ENCODE data around the gene GALNT18.
"Not testable (repeated sequence)": the region's sequence is repeated elsewhere in the genome, so short reads cannot be mapped to it uniquely, and the experiment has no call there.

GALNT18 gene

GRCh38 chr11:11459578-11459977, 162.2 kb downstream of the GALNT18 start:
- no peak for DNase-seq (ENCODE audit: low read depth in 2 of 2)

DNA sequence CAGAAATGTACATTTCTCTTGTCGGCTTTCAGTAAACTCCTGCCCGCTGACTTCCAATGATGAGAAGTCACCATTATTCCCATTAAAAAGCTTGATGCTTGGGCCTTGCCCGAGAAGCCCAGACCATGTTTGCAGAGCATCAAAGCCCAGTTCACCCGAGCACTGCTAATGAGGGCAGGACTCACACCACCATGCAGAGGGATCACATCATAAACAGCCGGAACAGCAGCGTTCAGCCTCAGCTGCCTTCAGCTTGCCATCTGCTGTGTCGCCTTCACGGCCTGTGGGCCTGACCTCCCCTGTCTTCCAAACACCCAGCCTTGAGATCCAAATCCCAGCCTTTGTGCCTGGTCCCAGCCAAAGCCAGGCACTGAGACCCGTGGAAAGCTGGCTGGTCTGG, 163.3 kb downstream of the GALNT18 start:
- DNase-seq (ENCODE audit: low read depth in 2 of 2) = no peak

DNA sequence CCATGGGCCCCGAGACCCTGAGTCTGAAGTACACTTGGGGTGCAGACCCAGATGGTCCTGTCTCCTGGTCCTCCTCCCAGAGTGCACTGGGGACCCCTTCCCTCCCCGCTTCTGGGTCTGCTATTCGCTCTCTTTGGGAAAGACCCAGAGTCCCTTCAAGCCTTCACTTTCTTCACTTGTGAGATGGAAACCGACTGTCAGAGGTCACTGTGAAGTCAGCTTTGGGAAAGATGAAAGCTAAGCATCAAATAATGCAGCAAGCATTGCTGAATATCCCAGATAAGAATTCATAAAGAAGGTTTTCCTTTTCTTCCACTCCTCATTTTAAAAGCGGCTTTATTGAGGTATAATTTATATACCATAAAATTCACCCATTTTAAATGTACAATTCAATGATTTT, 163.8 kb downstream of the GALNT18 start:
- DNase-seq (ENCODE audit: low read depth in 2 of 2) = no peak

DNA sequence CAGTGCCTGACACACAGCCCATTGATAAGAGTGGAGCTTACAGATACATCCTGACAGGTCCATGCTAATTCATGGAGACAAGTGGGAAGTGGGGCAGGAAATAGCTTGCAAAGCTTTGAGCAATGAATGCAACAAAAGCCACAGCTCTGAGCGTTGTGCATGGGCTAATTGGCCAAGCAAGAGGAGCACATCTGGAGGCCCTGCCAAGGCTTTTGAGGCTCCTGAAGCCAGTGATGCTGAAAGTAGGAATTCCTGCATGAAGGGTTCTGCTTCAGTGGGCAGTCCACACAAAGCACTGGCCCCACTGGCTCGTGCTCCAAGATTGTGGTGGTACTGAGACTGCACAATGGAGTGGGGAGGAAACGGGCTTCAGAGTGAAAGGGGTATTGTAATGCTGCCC, 164.9 kb downstream of the GALNT18 start:
- no peak for DNase-seq (ENCODE audit: low read depth in 2 of 2)

DNA sequence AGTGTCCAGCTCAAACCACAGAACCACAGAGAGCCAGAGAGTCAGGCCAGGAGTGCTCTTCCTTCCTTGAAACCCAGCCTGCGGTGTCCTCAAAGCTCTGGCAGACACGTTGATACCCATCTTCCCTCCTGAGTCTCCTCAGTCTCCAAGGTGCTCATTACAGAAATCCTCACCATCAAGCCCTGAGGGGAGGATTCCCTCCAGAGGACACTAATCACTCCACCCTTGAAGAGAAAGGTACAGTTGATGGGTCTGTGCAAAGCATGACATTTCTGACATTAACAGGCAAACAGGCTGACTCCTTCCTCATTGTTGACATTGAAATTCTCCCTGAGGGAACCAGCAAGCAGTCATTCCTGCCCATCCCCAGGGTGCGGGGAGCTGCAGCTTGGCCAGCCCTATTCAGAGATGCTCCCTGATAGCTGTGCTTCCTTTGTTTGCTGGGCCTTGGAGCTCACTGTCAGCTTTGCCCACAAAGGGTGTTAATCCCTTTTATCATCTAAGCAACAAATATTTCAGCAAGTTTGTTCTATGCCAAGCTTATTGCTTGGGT, 167.1 kb downstream of the GALNT18 start:
- no peak for DNase-seq (ENCODE audit: low read depth in 2 of 2)

DNA sequence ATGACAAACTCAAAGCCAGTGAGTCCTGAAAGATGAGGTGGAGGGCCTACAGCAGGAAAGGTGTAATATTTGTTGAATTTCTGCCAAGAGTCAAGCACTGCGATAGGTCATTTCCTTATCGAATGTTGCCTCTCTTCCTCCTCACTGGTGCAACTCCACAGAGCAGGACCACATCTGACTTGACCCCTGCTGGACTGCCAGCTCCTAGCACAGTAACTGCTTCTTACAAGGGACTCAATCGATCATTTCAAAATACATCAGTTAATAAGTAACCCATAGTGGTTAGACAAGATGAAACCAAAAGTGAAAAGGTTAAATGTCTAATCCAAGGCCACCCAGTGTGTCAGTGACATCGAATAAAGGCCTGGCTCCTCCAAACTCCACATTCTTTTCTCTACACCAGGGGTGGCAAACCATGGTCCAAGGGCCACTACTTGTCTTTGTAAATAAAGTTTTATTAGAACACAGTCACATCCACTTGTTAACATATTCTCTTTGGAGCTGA, 170.3 kb downstream of the GALNT18 start:
- DNase-seq (ENCODE audit: low read depth in 2 of 2) = no peak

DNA sequence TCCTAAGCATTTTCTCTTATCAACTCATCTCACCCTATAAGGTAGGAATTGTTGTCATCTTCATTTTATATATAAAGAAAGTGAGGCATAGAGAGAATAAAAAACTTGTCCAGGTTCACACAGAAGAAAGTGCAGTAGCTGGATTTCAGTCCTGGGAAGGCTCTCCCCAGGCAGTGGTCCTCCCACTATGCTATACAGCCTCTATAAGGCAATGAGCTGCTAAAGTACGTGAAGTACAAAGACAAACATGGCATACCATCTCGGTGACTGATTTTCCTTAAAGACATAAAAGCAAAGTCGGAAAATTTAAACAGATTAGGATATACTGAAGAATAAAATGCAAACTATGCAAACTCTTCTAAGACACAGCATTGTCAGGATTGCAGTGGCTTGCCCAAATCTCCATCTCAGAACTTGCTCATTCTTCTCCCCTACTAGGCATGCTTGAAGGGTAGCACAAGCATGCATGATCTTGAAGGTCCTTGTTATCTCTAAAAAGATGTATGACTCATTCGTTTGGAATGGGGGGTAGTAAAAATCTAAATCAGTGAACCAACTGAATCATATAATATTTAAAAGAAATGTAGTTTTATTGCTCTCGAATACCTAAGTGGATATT, 171.0 kb downstream of the GALNT18 start:
- no peak for DNase-seq (ENCODE audit: low read depth in 2 of 2)

- no peak for DNase-seq (ENCODE audit: low read depth in 2 of 2)
These were observed 172.5 kb downstream of the GALNT18 start for GRCh38 chr11:11449327-11449726.

DNA sequence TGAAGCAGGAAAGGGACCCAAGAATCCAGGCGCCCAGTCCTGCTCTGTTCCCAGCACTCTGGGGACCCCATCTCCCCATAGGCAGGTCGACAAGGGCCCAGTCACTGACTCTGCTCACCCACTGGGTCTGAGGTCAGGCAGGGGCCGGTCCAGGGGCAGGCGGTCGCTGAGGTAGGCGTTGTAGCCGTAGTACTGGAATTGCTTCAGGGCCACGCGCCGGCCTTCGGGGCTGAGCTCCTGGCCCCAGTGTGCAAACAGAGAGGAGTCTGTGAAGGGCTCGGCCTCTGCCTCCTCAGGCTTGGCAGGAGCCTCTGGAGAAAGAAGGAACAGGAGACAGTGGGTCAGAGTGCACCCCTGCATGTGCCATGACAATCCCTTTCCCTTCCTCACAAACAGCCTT, 173.2 kb downstream of the GALNT18 start:
- no peak for DNase-seq (ENCODE audit: low read depth in 2 of 2)

- not testable (repeated sequence) for DNase-seq (ENCODE audit: low read depth in 2 of 2)
These were observed 174.2 kb downstream of the GALNT18 start for GRCh38 chr11:11447601-11448000.

GRCh38 chr11:11446967-11447366, 174.8 kb downstream of the GALNT18 start:
- no peak for DNase-seq (ENCODE audit: low read depth in 2 of 2)

DNA sequence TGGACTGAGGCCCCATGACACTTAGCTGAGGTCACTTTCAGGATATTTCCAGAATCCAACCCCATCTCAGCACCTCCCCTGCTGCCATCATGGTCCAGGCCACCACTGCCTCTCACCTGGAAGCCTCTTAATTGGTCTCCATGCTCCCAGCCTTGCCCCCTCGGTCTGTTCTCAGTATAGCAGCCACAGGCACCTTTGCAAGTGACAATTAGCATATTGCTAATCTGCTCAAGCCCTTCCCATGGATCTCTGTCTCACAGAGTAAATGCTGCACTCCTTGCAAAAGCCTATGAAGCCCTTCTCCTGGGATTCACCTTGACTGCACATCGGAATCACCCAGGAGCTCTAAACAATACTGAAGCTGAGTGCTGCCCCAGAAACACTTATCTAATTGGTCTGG, 175.2 kb downstream of the GALNT18 start:
- no peak for DNase-seq (ENCODE audit: low read depth in 2 of 2)

- no peak for DNase-seq (ENCODE audit: low read depth in 2 of 2)
These were observed 176.2 kb downstream of the GALNT18 start for GRCh38 chr11:11445441-11446185.

- no peak for DNase-seq (ENCODE audit: low read depth in 2 of 2)
These were observed 177.0 kb downstream of the GALNT18 start for GRCh38 chr11:11444804-11445131.

DNA sequence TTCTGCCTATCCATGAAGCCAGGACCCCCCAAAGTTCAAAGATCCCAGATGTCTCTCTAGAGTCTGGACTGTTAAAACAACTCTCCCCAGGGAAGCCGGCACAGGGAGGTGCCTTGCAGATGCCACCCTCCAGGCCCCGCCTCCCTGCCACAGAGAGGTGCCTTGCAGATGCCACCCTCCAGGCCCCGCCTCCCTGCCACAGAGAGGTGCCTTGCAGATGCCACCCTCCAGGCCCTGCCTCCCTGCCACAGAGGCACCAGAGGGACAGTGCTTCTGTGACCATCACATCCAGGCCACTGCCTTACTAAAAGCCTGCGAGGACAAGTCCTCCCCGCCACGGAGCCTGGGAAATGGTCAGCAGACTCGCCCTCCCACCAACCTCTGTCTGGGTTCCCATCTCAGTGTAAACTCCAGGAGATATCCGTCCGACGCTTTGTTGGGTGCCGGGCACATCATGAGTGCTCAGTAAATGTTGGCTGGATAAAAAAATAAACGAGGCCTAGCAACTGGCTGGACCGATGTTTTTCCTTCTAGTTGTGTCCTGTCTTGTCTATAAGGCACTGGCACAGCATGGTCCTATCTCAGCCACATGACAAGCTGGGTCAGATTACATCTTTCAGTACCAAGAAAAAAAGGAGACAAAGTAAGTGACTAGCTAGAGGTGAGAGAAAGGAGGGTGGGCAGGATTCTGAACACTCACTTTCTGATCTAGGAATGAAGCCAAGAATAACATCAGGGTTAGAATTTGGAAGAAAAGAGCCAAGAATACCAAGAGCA, 177.6 kb downstream of the GALNT18 start:
- DNase-seq (ENCODE audit: low read depth in 2 of 2) = no peak

DNA sequence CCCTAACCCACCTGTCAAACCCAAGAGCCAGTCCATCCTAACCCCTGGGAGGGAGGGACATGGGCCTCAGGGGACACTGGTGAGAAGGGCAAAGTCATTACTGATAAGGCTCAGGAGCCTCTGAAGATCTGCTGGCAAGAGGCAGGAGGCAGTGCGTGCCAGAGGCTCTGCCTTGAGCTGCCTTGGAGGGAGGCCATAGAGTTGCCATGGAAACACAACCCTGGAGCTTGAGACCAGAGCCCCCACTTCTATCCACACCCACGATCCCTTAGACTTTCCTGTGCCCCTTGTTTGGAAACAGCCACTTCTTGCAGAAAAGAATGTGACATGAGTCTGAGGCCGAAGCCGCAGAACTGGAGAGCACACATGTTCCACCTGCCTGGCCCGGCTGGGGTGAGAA, 179.0 kb downstream of the GALNT18 start:
- DNase-seq (ENCODE audit: low read depth in 2 of 2) = no peak

- no peak for DNase-seq (ENCODE audit: low read depth in 2 of 2)
These were observed 180.3 kb downstream of the GALNT18 start for GRCh38 chr11:11441516-11441915.

DNA sequence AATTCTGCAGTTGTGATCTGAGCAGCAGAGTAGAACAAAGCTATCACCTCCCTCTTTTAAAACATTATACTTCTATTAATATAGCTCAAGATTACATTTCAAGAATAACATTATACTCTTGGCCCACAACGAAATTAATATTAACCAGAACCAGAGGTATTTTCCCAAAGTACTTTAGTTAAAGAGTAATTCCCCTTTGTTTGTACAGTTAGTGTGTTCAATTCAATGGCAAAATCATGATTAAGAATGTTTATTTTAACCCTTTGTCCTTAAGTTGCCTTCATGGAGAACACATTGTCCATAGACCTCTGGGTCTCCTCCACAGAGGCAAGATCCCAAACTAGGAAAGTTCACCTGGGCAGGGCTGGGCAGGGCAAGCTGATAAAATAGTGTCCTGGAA, 180.7 kb downstream of the GALNT18 start:
- DNase-seq (ENCODE audit: low read depth in 2 of 2) = no peak

GRCh38 chr11:11440144-11440543, 181.7 kb downstream of the GALNT18 start:
- no peak for DNase-seq (ENCODE audit: low read depth in 2 of 2)

- no peak for DNase-seq (ENCODE audit: low read depth in 2 of 2)
These were observed 182.2 kb downstream of the GALNT18 start for GRCh38 chr11:11439591-11439990.

DNA sequence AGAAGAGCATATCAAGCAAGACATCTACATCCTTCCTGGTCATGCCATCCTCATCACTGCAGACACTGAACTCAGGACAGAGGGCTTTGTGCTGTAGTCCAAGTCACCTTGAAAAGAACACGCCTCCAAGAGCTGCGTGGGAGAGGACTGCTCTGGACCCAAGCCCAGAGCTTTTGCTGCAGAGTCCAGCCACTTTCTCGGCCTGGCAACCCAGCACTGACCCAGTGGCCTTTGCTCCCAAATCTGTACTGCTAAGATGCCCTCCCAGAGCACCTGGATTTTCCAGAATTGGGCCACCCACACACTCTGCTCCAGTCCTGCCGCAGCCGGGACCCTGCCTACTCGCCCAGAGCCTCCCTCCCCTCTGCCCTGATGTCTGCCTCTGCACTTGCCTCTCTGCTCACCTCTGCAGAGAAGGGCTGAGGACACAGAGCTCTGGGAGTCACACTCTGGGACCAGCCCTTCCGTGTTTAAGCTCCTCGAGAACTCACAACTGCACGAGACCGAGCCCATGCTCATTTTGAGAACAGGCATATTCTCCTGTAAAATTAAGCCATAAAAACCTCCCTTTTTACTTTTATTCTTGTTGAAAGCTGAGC, 185.0 kb downstream of the GALNT18 start:
- DNase-seq (ENCODE audit: low read depth in 2 of 2) = no peak

DNA sequence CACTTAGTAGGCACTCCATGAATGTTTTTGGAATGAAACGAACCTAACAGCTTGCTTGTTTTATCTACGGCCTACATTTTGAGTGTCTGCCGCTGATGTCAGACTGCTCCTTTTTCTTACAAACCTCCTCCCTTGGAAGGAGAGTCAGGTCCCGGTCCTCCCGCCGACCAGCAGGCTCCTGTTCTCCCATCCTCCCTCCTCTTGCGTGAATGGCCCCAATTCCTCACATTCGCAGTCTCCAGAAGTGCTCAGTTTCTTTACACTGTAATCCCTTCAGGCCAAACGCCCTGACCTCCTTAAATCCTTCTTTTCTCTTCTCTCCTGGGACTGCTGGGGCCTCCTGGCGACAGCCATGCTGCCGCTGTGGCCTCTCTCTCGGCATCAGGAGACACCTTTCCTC, 186.2 kb downstream of the GALNT18 start:
- DNase-seq (ENCODE audit: low read depth in 2 of 2) = no peak

All from stimulated activated CD8-positive, alpha-beta memory T cell treated with anti-CD3 and anti-CD28 coated beads, Interleukin-15, amount 100 ng/mL, for 4 hours (primary cell).